ENCODE results near the gene ELOB. TPM values are rescaled to one million over a fixed set of nuclear protein-coding genes. Genes with fewer than 3 reads are reported as not detected.

The ELOB gene
- total and polyA plus RNA-seq, 2 of the 8 experiments (the other 6 are each of a cell fraction or from before 2014, with no cell fraction given), result 237 to 1,357 TPM

GRCh38 chr16:2762711-2763110 is 14.4 kb downstream of the ELOB start (continued):
- TF ChIP-seq CHD7 (IDR thresholded peaks at IDR 0.05; ENCODE audit: insufficient replicate concordance, low read length) (no peak), JUND (IDR thresholded peaks at IDR 0.05; ENCODE audit: low read length) (no peak), ATF3 (IDR thresholded peaks at IDR 0.05; ENCODE audit: insufficient read depth, low read depth, low read length) (no peak), POLR2A (IDR thresholded peaks at IDR 0.05; ENCODE audit: control extremely low read depth in 1 of 2, low read depth in 2 of 2, low read length in 2 of 2) (peak in 1 of 2 experiments; percentile 24; a peak in 1 of 3 replicates), BRCA1 (IDR thresholded peaks at IDR 0.05; ENCODE audit: low read depth, low read length) (no peak)
